Neutrophil (primary cell): ENCODE results near the gene RASSF8.

Experiments used
- H3K27ac ChIP-seq: fragments of 200-600 bp; sonication (generic); 2 replicates; pipeline ENCODE4 v1.5.1; 2016; ENCODE audit warnings: mild to moderate bottlenecking, moderate library complexity
- H3K27me3 ChIP-seq: fragments of 200-600 bp; sonication (generic); 2 replicates; pipeline ENCODE4 v1.6.0; 2016; ENCODE audit warnings: mild to moderate bottlenecking
- H3K36me3 ChIP-seq: fragments of 200-600 bp; sonication (generic); 2 replicates; pipeline ENCODE4 v1.5.1; 2017
- H3K4me1 ChIP-seq, 2 experiments: fragments of 200-600 bp in 1 of 2; sonication (generic) in 1 of 2; 1 replicate in 1 of 2; 2 replicates in 1 of 2; pipeline versions ENCODE4 v1.5.1 to v1.6.1; 2013 to 2016; ENCODE audit warnings: low read depth in 1 of 2, low read length in 1 of 2, mild to moderate bottlenecking in 1 of 2, moderate library complexity in 1 of 2; ENCODE audit not compliant: control insufficient read depth in 1 of 2, insufficient read depth in 1 of 2
- H3K4me3 ChIP-seq, 2 experiments: fragments of 200-600 bp in 1 of 2; sonication (generic) in 1 of 2; 1 replicate in 1 of 2; 2 replicates in 1 of 2; pipeline ENCODE4 v1.5.1; 2013 to 2016; ENCODE audit warnings: low read depth in 1 of 2, low read length in 1 of 2, mild to moderate bottlenecking in 1 of 2, moderate library complexity in 1 of 2
- H3K9me3 ChIP-seq: fragments of 200-600 bp; sonication (generic); 2 replicates; pipeline ENCODE4 v1.5.1; 2016
- TF ChIP-seq, protein P1 (sequence below): fragments of 200-600 bp; sonication (generic); IDR thresholded peaks from 2 replicates; pipeline ENCODE4 v1.5.1; 2016; ENCODE audit warnings: antibody characterized with exemption

RASSF8 gene

DNA sequence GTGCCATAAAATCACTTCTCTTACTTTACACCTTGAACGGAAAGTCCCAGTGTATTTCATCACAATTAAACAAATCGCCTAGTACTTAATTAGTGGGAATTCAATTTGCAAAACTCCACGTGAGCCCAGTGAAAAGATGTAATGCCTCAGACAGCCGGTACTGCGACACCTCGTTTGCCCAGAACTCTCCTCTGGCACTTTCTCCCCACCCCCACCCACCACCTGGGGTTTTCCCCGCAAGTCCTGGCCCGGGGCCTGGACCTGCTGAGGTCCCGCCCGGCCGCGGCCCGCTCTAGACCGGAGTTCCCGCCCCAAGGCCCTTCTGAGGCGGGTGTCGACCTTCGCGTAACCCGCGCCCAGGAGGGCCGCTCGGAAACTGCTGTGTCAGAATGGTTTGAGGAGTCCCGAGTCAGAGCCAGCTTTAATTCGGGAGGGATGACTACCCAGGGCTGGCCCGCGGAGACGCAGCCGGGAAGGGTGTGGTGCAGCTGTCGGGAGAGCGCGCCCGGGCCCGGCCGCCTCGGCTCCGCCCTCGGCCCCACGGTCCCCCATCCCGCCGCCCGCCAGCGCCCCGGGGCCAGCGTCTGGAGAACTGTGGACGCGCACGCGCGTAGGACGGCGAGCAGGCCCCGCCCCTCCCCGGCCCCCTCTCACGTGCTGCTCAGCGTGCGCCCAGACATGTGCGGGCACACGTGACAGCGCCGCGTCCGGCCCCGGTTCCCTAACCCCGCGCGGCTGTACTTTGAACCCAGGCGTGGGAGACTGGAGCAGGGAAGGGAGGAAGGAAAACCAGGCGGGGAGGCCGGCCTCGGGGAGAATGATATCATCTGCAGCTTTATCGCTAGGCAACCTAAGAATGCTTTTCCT lies 155.6 kb downstream of the RASSF8 start:
- H3K27ac ChIP-seq = no peak overlapping the region
- TF ChIP-seq, protein P1, sequence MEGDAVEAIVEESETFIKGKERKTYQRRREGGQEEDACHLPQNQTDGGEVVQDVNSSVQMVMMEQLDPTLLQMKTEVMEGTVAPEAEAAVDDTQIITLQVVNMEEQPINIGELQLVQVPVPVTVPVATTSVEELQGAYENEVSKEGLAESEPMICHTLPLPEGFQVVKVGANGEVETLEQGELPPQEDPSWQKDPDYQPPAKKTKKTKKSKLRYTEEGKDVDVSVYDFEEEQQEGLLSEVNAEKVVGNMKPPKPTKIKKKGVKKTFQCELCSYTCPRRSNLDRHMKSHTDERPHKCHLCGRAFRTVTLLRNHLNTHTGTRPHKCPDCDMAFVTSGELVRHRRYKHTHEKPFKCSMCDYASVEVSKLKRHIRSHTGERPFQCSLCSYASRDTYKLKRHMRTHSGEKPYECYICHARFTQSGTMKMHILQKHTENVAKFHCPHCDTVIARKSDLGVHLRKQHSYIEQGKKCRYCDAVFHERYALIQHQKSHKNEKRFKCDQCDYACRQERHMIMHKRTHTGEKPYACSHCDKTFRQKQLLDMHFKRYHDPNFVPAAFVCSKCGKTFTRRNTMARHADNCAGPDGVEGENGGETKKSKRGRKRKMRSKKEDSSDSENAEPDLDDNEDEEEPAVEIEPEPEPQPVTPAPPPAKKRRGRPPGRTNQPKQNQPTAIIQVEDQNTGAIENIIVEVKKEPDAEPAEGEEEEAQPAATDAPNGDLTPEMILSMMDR = no peak
- peaks cover 74% of the 10 kb centered on the region for H3K27me3 ChIP-seq

DNA sequence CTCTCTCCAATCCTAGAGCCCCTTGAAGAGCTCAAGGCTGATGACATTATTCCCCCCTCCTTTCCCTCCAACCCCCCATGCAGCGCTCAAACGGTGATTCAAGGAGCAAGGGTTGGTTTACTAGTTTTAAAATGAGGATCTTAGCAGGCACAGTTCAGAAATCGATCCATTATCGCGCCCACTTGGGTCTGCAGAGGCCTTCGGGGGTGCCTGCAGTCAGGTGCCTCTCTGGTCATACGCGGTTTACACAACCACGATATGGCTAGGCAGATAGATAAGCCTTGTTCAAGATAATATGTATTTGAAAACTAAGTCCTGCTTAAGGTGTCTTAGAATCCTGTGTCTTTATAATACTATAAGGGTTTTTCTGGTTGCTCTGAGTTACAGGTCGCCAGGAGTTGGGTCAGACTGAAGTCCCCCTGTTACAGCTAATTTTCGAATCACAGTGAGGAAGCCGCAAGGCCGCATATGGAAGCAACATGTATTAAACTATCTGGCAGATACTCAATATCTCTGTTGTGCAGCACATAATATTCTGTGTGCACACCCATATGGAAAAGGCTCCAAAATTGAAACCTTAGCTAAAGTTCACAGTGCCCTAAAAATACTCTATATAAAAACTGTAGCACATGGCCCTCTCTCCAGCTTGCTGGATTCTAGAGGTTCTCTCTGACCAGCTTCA lies 156.4 kb downstream of the RASSF8 start:
- TF ChIP-seq, protein P1 = no peak
- Histone ChIP-seq H3K4me3 (peak overlapping the region; percentile 59 to 62), H3K4me1 (peaks cover 12 to 16% of the 10 kb centered on the region in 2 experiments), H3K27ac (no peak overlapping the region), H3K36me3 (no peaks in the 10 kb centered on the region), H3K9me3 (no peaks in the 10 kb centered on the region), H3K27me3 (peaks cover 81% of the 10 kb centered on the region)

More for the DNA sequence above, 155.6 kb downstream of the RASSF8 start:
- Histone ChIP-seq H3K4me1 (peaks cover 12 to 16% of the 10 kb centered on the region in 2 experiments), H3K36me3 (no peaks in the 10 kb centered on the region), H3K9me3 (no peaks in the 10 kb centered on the region), H3K4me3 (peak overlapping the region; percentile 59 to 62)

DNA sequence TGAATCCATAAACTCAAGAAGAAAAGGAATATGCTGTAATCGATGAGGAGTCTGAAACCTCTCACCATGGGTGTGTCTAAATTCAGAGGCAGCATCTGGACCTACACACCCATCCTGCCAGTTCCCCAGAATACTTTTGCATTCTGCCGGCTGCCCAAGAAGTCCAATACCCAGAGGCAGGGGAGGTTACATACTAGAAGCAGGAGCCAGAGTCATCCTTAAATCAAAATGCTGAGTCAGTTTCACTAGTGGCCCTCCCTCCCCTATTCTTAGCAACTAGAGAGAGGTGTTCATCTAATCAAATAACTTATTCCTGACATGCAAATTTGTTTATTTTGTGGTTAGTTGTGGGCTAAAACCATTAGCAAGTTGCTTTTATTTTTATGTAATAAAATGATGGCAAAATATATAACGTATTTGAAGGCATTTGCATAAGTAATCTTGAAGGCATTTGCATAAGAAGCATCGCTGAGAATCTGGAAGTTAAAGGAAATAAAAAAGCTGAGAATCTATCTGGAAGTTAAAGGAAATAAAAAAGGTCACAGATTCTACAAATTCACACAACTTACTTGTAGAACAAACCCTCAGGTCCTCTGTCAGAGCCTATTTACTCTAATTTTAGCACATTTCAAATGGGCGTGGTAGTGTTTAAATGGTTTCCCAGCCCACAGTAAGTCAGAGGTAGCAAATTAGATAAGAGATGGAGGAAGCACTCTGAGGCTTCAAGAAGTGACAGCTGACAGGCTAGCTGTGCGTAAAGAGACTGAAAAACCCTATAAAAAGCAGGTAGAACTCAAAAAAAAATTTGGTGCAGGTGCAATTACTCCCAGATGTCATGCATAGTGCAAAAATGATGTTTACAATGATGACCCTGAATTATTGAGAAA lies 158.6 kb downstream of the RASSF8 start:
- no peak overlapping the region for H3K27ac ChIP-seq
- H3K27me3 ChIP-seq = peaks cover 100% of the 10 kb centered on the region
- no peak overlapping the region for H3K4me3 ChIP-seq
- H3K4me1 ChIP-seq = peaks cover 15 to 21% of the 10 kb centered on the region in 2 experiments
- no peaks in the 10 kb centered on the region for H3K36me3 ChIP-seq
- TF ChIP-seq, protein P1 = no peak
- H3K9me3 ChIP-seq = no peaks in the 10 kb centered on the region

DNA sequence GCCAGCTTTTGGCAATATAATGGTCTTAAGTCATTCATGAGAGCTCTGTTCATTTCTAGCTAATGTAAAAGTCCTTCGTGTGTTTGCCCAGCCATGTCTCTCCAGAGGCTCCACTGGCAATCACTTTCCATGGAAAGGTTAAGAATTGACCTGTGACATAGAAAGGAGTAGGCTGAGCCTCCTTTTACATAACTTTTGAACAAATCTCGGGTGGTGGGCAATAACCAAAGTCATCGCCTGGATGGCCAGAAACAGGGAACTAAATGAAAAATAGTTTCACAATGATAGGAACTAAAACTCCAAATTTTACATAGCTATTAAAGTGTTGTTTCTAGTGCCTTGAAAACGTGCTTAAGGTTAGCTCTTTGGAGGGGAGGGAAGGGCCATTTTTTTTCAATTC lies 159.8 kb downstream of the RASSF8 start:
- Histone ChIP-seq H3K4me3 (no peak overlapping the region), H3K4me1 (peaks cover 21 to 30% of the 10 kb centered on the region in 2 experiments), H3K27me3 (peaks cover 100% of the 10 kb centered on the region), H3K36me3 (no peaks in the 10 kb centered on the region), H3K9me3 (no peaks in the 10 kb centered on the region), H3K27ac (no peak overlapping the region)
- TF ChIP-seq, protein P1 = no peak

DNA sequence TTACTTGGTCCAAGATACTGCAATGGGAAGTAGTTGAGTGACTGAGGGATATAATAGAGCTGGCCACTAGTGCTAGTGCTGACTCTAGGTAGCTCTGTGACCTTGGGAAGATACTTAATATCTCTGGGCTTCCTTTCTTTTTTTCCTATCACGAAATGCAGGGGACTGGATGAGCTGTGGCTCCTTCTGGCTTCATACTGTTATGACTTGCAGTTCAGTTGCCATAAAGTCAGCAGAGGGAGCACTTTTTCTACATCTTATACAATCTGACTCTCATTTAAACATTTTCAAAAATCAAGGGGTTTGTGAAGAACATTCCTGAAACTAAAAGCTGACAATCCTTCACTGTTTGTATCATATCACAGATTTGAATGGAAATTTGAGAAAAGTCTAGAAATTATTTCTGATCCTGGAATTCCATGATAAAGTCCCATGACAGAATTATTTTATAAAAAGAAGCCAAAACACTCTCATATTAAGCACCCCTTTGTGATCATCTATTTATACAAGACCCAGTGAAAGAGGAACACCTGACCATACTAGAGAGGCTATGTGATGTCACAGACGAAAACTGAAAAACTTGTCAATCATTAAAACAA lies 161.0 kb downstream of the RASSF8 start:
- H3K4me3 ChIP-seq = no peak overlapping the region
- TF ChIP-seq, protein P1 = no peak
- peaks cover 18 to 24% of the 10 kb centered on the region in 2 experiments for H3K4me1 ChIP-seq
- peaks cover 100% of the 10 kb centered on the region for H3K27me3 ChIP-seq
- no peaks in the 10 kb centered on the region for H3K9me3 ChIP-seq
- H3K36me3 ChIP-seq = no peaks in the 10 kb centered on the region
- H3K27ac ChIP-seq = no peak overlapping the region
